ENCODE measurements around the gene CDK5RAP3.

DNA sequence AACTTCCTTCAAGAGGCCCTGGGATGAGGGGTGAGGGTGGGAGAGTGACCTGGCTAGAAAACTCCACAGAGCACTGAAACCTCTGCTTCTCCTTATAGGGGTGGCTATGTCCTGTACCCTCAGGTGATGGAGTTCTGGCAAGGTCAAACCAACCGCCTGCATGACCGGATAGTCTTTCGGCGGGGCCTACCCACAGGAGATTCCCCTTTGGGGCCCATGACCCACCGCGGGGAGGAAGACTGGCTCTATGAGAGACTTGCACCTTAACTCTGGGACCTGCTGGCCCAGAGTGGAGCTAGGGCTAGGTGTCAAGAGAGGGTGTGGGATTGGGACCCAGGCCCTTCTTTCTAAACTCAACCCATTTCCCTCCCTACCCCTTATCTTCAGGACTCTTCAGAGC, 24.4 kb upstream of the CDK5RAP3 start:
- TF ChIP-seq, protein P1, sequence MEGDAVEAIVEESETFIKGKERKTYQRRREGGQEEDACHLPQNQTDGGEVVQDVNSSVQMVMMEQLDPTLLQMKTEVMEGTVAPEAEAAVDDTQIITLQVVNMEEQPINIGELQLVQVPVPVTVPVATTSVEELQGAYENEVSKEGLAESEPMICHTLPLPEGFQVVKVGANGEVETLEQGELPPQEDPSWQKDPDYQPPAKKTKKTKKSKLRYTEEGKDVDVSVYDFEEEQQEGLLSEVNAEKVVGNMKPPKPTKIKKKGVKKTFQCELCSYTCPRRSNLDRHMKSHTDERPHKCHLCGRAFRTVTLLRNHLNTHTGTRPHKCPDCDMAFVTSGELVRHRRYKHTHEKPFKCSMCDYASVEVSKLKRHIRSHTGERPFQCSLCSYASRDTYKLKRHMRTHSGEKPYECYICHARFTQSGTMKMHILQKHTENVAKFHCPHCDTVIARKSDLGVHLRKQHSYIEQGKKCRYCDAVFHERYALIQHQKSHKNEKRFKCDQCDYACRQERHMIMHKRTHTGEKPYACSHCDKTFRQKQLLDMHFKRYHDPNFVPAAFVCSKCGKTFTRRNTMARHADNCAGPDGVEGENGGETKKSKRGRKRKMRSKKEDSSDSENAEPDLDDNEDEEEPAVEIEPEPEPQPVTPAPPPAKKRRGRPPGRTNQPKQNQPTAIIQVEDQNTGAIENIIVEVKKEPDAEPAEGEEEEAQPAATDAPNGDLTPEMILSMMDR (IDR thresholded peaks at IDR 0.05; ENCODE audit: borderline replicate concordance, extremely low read depth, low read length, poor library complexity, severe bottlenecking), result no peak
- no peak for TF ChIP-seq EZH2 (IDR thresholded peaks at IDR 0.05; ENCODE audit: borderline replicate concordance, low read depth, low read length, severe bottlenecking)

Data from DND-41 (cell line).